SK-N-SH (cell line): ENCODE measurements around the gene TMEM243.

Experiments used
- EP300 ChIP-seq, 2 experiments: IDR thresholded peaks; 2 replicates each; pipeline versions ENCODE4 v1.4.0 to v1.6.1; 2012; ENCODE audit warnings: borderline replicate concordance in 1 of 2, low read depth in 1 of 2, low read length in 1 of 2
- EZH2phosphoT487 ChIP-seq: fragments of 200-600 bp; sonication (generic); IDR thresholded peaks from 2 replicates; pipeline ENCODE4 v1.6.1; 2017; ENCODE audit warnings: low read depth, mixed run types, mild to moderate bottlenecking, antibody characterized with exemption, moderate library complexity, borderline replicate concordance
- POLR2AphosphoS5 ChIP-seq: IDR thresholded peaks from 2 replicates; pipeline ENCODE4 v1.6.1; 2012; ENCODE audit warnings: low read depth, low read length
- RAD21 ChIP-seq: IDR thresholded peaks from 2 replicates; pipeline ENCODE4 v1.6.1; 2012; ENCODE audit warnings: mild to moderate bottlenecking, low read length
- RCOR1 ChIP-seq: fragments of 150-350 bp; IDR thresholded peaks from 2 replicates; pipeline ENCODE4 v1.6.1; 2017; ENCODE audit warnings: antibody characterized with exemption, low read length
- RFX5 ChIP-seq: IDR thresholded peaks from 2 replicates; pipeline ENCODE4 v1.6.1; 2012; ENCODE audit warnings: mild to moderate bottlenecking, improper control_type of control experiment, low read length
- YY1 ChIP-seq: IDR thresholded peaks from 2 replicates; pipeline ENCODE4 v1.4.0; 2012; ENCODE audit warnings: low read depth, mild to moderate bottlenecking
- TF ChIP-seq, protein P1 (sequence below): fragments of 200-600 bp; sonication (generic); IDR thresholded peaks from 2 replicates; pipeline ENCODE4 v1.6.1; 2017; ENCODE audit warnings: antibody characterized with exemption, mild to moderate bottlenecking, moderate library complexity
- TF ChIP-seq, protein P2 (sequence below): IDR thresholded peaks from 2 replicates; pipeline ENCODE4 v1.4.0; 2012; ENCODE audit warnings: low read depth, borderline replicate concordance
- TF ChIP-seq, protein P3 (sequence below): IDR thresholded peaks from 2 replicates; pipeline ENCODE4 v1.6.1; 2012; ENCODE audit warnings: mild to moderate bottlenecking, low read depth, low read length, moderate library complexity
- TF ChIP-seq, protein P4 (sequence below): IDR thresholded peaks from 2 replicates; pipeline ENCODE4 v1.4.0; 2012; ENCODE audit warnings: low read depth

DNA sequence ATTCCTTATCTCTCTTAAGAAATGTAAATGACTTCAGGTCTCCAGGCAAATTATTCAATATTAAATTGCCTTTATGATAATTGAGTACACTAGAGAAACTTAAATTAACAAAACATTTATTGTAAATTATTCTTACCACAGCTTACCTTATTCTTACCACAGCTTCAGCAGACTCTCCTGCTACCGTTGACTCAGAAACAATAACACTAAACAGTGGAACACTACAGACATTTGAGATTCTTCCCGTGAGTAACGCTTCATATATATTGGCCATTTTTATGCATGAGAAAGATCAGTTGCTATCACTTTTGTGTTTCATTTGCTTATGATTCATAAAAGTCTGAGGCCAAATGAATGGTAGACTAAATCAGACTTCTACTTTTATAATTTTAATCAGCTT is 28.7 kb downstream of the TMEM243 start:
- no peak for TF ChIP-seq RCOR1
- no peak for TF ChIP-seq POLR2AphosphoS5
- TF ChIP-seq, protein P1, sequence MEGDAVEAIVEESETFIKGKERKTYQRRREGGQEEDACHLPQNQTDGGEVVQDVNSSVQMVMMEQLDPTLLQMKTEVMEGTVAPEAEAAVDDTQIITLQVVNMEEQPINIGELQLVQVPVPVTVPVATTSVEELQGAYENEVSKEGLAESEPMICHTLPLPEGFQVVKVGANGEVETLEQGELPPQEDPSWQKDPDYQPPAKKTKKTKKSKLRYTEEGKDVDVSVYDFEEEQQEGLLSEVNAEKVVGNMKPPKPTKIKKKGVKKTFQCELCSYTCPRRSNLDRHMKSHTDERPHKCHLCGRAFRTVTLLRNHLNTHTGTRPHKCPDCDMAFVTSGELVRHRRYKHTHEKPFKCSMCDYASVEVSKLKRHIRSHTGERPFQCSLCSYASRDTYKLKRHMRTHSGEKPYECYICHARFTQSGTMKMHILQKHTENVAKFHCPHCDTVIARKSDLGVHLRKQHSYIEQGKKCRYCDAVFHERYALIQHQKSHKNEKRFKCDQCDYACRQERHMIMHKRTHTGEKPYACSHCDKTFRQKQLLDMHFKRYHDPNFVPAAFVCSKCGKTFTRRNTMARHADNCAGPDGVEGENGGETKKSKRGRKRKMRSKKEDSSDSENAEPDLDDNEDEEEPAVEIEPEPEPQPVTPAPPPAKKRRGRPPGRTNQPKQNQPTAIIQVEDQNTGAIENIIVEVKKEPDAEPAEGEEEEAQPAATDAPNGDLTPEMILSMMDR, result no peak
- no peak for TF ChIP-seq RAD21
- TF ChIP-seq EP300 (IDR thresholded peaks at IDR 0.05; ENCODE audit: borderline replicate concordance in 1 of 2, low read depth in 1 of 2, low read length in 1 of 2), result no peak
- no peak for TF ChIP-seq EZH2phosphoT487
- TF ChIP-seq, protein P2, sequence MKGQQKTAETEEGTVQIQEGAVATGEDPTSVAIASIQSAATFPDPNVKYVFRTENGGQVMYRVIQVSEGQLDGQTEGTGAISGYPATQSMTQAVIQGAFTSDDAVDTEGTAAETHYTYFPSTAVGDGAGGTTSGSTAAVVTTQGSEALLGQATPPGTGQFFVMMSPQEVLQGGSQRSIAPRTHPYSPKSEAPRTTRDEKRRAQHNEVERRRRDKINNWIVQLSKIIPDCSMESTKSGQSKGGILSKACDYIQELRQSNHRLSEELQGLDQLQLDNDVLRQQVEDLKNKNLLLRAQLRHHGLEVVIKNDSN, result no peak
- TF ChIP-seq YY1, result no peak
- TF ChIP-seq, protein P3, sequence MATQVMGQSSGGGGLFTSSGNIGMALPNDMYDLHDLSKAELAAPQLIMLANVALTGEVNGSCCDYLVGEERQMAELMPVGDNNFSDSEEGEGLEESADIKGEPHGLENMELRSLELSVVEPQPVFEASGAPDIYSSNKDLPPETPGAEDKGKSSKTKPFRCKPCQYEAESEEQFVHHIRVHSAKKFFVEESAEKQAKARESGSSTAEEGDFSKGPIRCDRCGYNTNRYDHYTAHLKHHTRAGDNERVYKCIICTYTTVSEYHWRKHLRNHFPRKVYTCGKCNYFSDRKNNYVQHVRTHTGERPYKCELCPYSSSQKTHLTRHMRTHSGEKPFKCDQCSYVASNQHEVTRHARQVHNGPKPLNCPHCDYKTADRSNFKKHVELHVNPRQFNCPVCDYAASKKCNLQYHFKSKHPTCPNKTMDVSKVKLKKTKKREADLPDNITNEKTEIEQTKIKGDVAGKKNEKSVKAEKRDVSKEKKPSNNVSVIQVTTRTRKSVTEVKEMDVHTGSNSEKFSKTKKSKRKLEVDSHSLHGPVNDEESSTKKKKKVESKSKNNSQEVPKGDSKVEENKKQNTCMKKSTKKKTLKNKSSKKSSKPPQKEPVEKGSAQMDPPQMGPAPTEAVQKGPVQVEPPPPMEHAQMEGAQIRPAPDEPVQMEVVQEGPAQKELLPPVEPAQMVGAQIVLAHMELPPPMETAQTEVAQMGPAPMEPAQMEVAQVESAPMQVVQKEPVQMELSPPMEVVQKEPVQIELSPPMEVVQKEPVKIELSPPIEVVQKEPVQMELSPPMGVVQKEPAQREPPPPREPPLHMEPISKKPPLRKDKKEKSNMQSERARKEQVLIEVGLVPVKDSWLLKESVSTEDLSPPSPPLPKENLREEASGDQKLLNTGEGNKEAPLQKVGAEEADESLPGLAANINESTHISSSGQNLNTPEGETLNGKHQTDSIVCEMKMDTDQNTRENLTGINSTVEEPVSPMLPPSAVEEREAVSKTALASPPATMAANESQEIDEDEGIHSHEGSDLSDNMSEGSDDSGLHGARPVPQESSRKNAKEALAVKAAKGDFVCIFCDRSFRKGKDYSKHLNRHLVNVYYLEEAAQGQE, result no peak
- TF ChIP-seq RFX5, result no peak
- TF ChIP-seq, protein P4, sequence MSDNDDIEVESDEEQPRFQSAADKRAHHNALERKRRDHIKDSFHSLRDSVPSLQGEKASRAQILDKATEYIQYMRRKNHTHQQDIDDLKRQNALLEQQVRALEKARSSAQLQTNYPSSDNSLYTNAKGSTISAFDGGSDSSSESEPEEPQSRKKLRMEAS, result no peak
